Liver (tissue), 9 donors: ENCODE measurements around the gene CDIPT. TPM values are rescaled to one million over a fixed set of nuclear protein-coding genes. Genes with fewer than 3 reads are reported as not detected.

Experiments used
- DNase-seq: peaks from one replicate; pipeline ENCODE4 v3.0.0-alpha.2; 2017; ENCODE audit warnings: low spot score
- H3K27ac ChIP-seq, 2 donors: one replicate each; pipeline ENCODE4 v1.7.0; 2013; ENCODE audit warnings: inconsistent platforms in 2 of 2, low read length in 2 of 2, control low read depth in 1 of 2, low read depth in 1 of 2, mild to moderate bottlenecking in 1 of 2
- H3K27me3 ChIP-seq, 4 donors: one replicate each; pipeline versions ENCODE4 v1.6.1 to v1.7.0; 2013; ENCODE audit warnings: low read length in 3 of 4, inconsistent platforms in 1 of 4, mild to moderate bottlenecking in 1 of 4, moderate library complexity in 1 of 4; ENCODE audit not compliant: control insufficient read depth in 4 of 4, insufficient read depth in 4 of 4
- H3K36me3 ChIP-seq, 4 donors: one replicate each; pipeline versions ENCODE4 v1.6.1 to v1.7.0; 2013; ENCODE audit warnings: low read length in 3 of 4, mild to moderate bottlenecking in 3 of 4, low read depth in 1 of 4, moderate library complexity in 1 of 4; ENCODE audit not compliant: control insufficient read depth in 4 of 4, insufficient read depth in 3 of 4
- H3K4me1 ChIP-seq, 4 donors: one replicate each; pipeline versions ENCODE4 v1.6.1 to v1.7.0; 2013; ENCODE audit warnings: low read length in 3 of 4, mild to moderate bottlenecking in 3 of 4, moderate library complexity in 1 of 4; ENCODE audit not compliant: control insufficient read depth in 4 of 4, insufficient read depth in 4 of 4
- H3K4me3 ChIP-seq, 3 donors: one replicate each; pipeline versions ENCODE4 v1.6.1 to v1.7.0; 2013; ENCODE audit warnings: low read length in 3 of 3, control low read depth in 1 of 3, low read depth in 1 of 3, mild to moderate bottlenecking in 1 of 3
- H3K9ac ChIP-seq, 2 donors: one replicate each; pipeline ENCODE4 v1.7.0; 2013; ENCODE audit warnings: low read length in 2 of 2, mild to moderate bottlenecking in 2 of 2, moderate library complexity in 2 of 2, control low read depth in 1 of 2, low read depth in 1 of 2
- H3K9me3 ChIP-seq, 4 donors: one replicate each; pipeline versions ENCODE4 v1.6.1 to v1.7.0; 2013; ENCODE audit warnings: low read length in 3 of 4; ENCODE audit not compliant: control insufficient read depth in 4 of 4
- ATF3 ChIP-seq: IDR thresholded peaks from 2 replicates; pipeline ENCODE4 v1.6.1; 2016; ENCODE audit warnings: antibody characterized with exemption
- CTCF ChIP-seq: fragments of 150-350 bp; IDR thresholded peaks from 2 replicates; pipeline ENCODE4 v1.5.1; 2017; ENCODE audit warnings: improper control_type of control experiment, low read depth, low read length; ENCODE audit not compliant: missing input control
- EGR1 ChIP-seq, 2 donors: IDR thresholded peaks; 2 replicates each; pipeline ENCODE4 v1.6.1; 2016 to 2018; ENCODE audit warnings: antibody characterized with exemption in 2 of 2, low read depth in 2 of 2
- FOXA1 ChIP-seq: IDR thresholded peaks from 2 replicates; pipeline ENCODE4 v1.6.1; 2016; ENCODE audit warnings: antibody characterized with exemption
- FOXA2 ChIP-seq: IDR thresholded peaks from 2 replicates; pipeline ENCODE4 v1.6.1; 2016; ENCODE audit warnings: antibody characterized with exemption
- GABPA ChIP-seq, 2 donors: IDR thresholded peaks in 1 of 2; conservative IDR thresholded peaks in 1 of 2; 2 replicates each; pipeline ENCODE4 v1.6.1; 2016; ENCODE audit warnings: antibody characterized with exemption in 2 of 2, mild to moderate bottlenecking in 1 of 2, moderate library complexity in 1 of 2
- HNF4A ChIP-seq, 2 donors: conservative IDR thresholded peaks; 2 replicates each; pipeline ENCODE4 v1.6.1; 2016; ENCODE audit warnings: antibody characterized with exemption in 2 of 2, mild to moderate bottlenecking in 2 of 2
- HNF4G ChIP-seq: IDR thresholded peaks from 2 replicates; pipeline ENCODE4 v1.6.1; 2016; ENCODE audit warnings: antibody characterized with exemption
- JUND ChIP-seq, 2 donors: IDR thresholded peaks; 2 replicates each; pipeline ENCODE4 v1.6.1; 2016; ENCODE audit warnings: antibody characterized with exemption in 2 of 2
- MAX ChIP-seq: IDR thresholded peaks from 2 replicates; pipeline ENCODE4 v1.6.1; 2016; ENCODE audit warnings: antibody characterized with exemption
- NR2F2 ChIP-seq: IDR thresholded peaks from 2 replicates; pipeline ENCODE4 v1.6.1; 2016; ENCODE audit warnings: antibody characterized with exemption
- RAD21 ChIP-seq, 2 donors: IDR thresholded peaks; 2 replicates each; pipeline ENCODE4 v1.6.1; 2016; ENCODE audit warnings: antibody characterized with exemption in 2 of 2, mild to moderate bottlenecking in 2 of 2
- RXRA ChIP-seq, 2 donors: IDR thresholded peaks; 2 replicates each; pipeline ENCODE4 v1.6.1; 2017 to 2018; ENCODE audit warnings: antibody characterized with exemption in 2 of 2, mild to moderate bottlenecking in 1 of 2
- SP1 ChIP-seq: IDR thresholded peaks from 2 replicates; pipeline ENCODE4 v1.6.1; 2018; ENCODE audit warnings: antibody characterized with exemption, mild to moderate bottlenecking
- TAF1 ChIP-seq: conservative IDR thresholded peaks from 2 replicates; pipeline ENCODE4 v1.6.1; 2016; ENCODE audit warnings: antibody characterized with exemption, mild to moderate bottlenecking
- YY1 ChIP-seq: IDR thresholded peaks from 2 replicates; pipeline ENCODE4 v1.6.1; 2016; ENCODE audit warnings: antibody characterized with exemption, mild to moderate bottlenecking
- WGBS: extraction: QIAGEN DNeasy Blood & Tissue Kit; methylation state at CpG from one replicate; pipeline ENCODE4 v1.1.7; 2013; 5-methylcytosine and 5-hydroxymethylcytosine counted together
- polyA plus RNA-seq, 2 donors: library from polyadenylated mRNA; stranded (reverse) in 1 of 2; unstranded in 1 of 2; fragments of 200-250 nt in 1 of 2; fragments of >200 nt in 1 of 2; fragmentation: Nextera tagmentation in 1 of 2; extraction: Ambion mirVana in 1 of 2; gene quantifications; one replicate each; pipeline versions ENCODE4 v1.2.1 to v1.2.3, GENCODE V29; 2013 to 2015
- total RNA-seq, 2 donors: library from RNA; depleted of rRNA; stranded (reverse); fragments of >200 nt; gene quantifications; one replicate each; pipeline ENCODE4 v1.2.3, GENCODE V29; 2014
- TF ChIP-seq, protein P1 (sequence below): IDR thresholded peaks from 2 replicates; pipeline ENCODE4 v1.6.1; 2016; ENCODE audit warnings: antibody characterized with exemption
- TF ChIP-seq, protein P2 (sequence below): IDR thresholded peaks from 2 replicates; pipeline ENCODE4 v1.6.1; 2016; ENCODE audit warnings: antibody characterized with exemption, mild to moderate bottlenecking
- donor health status: healthy.
- donor health status: healthy.
- donor health status: healthy.
- donor health status: healthy.
- donor health status: healthy.

CDIPT gene
- total and polyA plus RNA-seq, 4 donors: 31.4 to 102 (median 38.4) TPM

GRCh38 chr16:29868396-29869009, 5.5 kb upstream of the CDIPT start:
- Histone ChIP-seq H3K9me3 (no peaks in the 10 kb centered on the region), H3K4me3 (no peak overlapping the region), H3K27me3 (no peaks in the 10 kb centered on the region), H3K9ac (no peak overlapping the region), H3K36me3 (no peaks in the 10 kb centered on the region), H3K27ac (no peak overlapping the region), H3K4me1 (no peaks in the 10 kb centered on the region)
- DNase-seq: no peak
- TF ChIP-seq FOXA1: no peak
- TF ChIP-seq SP1: no peak
- TF ChIP-seq CTCF: no peak
- TF ChIP-seq, protein P1, sequence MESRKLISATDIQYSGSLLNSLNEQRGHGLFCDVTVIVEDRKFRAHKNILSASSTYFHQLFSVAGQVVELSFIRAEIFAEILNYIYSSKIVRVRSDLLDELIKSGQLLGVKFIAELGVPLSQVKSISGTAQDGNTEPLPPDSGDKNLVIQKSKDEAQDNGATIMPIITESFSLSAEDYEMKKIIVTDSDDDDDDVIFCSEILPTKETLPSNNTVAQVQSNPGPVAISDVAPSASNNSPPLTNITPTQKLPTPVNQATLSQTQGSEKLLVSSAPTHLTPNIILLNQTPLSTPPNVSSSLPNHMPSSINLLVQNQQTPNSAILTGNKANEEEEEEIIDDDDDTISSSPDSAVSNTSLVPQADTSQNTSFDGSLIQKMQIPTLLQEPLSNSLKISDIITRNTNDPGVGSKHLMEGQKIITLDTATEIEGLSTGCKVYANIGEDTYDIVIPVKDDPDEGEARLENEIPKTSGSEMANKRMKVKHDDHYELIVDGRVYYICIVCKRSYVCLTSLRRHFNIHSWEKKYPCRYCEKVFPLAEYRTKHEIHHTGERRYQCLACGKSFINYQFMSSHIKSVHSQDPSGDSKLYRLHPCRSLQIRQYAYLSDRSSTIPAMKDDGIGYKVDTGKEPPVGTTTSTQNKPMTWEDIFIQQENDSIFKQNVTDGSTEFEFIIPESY: no peak
- no peak for TF ChIP-seq MAX
- no peak for TF ChIP-seq RXRA (IDR thresholded peaks at IDR 0.05)
- TF ChIP-seq YY1: no peak
- TF ChIP-seq TAF1: no peak
- no peak for TF ChIP-seq HNF4G
- TF ChIP-seq JUND (IDR thresholded peaks at IDR 0.05): no peak
- TF ChIP-seq FOXA2: no peak
- no peak for TF ChIP-seq EGR1 (IDR thresholded peaks at IDR 0.05; ENCODE audit: low read depth in 2 of 2)
- TF ChIP-seq ATF3: no peak
- TF ChIP-seq, protein P2, sequence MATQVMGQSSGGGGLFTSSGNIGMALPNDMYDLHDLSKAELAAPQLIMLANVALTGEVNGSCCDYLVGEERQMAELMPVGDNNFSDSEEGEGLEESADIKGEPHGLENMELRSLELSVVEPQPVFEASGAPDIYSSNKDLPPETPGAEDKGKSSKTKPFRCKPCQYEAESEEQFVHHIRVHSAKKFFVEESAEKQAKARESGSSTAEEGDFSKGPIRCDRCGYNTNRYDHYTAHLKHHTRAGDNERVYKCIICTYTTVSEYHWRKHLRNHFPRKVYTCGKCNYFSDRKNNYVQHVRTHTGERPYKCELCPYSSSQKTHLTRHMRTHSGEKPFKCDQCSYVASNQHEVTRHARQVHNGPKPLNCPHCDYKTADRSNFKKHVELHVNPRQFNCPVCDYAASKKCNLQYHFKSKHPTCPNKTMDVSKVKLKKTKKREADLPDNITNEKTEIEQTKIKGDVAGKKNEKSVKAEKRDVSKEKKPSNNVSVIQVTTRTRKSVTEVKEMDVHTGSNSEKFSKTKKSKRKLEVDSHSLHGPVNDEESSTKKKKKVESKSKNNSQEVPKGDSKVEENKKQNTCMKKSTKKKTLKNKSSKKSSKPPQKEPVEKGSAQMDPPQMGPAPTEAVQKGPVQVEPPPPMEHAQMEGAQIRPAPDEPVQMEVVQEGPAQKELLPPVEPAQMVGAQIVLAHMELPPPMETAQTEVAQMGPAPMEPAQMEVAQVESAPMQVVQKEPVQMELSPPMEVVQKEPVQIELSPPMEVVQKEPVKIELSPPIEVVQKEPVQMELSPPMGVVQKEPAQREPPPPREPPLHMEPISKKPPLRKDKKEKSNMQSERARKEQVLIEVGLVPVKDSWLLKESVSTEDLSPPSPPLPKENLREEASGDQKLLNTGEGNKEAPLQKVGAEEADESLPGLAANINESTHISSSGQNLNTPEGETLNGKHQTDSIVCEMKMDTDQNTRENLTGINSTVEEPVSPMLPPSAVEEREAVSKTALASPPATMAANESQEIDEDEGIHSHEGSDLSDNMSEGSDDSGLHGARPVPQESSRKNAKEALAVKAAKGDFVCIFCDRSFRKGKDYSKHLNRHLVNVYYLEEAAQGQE: no peak
- TF ChIP-seq RAD21 (IDR thresholded peaks at IDR 0.05): no peak
- no peak for TF ChIP-seq GABPA (IDR thresholded peaks at IDR 0.05 in 1 of 2, conservative IDR thresholded peaks at IDR 0.05 in 1 of 2)
- no peak for TF ChIP-seq NR2F2
- TF ChIP-seq HNF4A (conservative IDR thresholded peaks at IDR 0.05): no peak
- WGBS: 77% methylated on average over 8 of the region's 8 CpGs
